Osteocyte (in vitro differentiated cells): ENCODE data around the gene HSPH1. TPM values are rescaled to one million over a fixed set of nuclear protein-coding genes. Genes with fewer than 3 reads are reported as not detected.
"Not testable (repeated sequence)": the region's sequence is repeated elsewhere in the genome, so short reads cannot be mapped to it uniquely, and the experiment has no call there.

ENCODE experiments used
- DNase-seq: peaks from one replicate; pipeline ENCODE4 v3.0.0; 2021; ENCODE audit warnings: mixed read lengths; ENCODE audit not compliant: unreplicated experiment; ENCODE audit errors: extremely low spot score
- H3K27ac Mint-ChIP-seq: one replicate; pipeline ENCODE4 v1.8.0; 2021; ENCODE audit warnings: mild to moderate bottlenecking, mixed read lengths; ENCODE audit not compliant: unreplicated experiment
- H3K27me3 Mint-ChIP-seq: one replicate; pipeline ENCODE4 v1.8.0; 2021; ENCODE audit warnings: mixed read lengths; ENCODE audit not compliant: unreplicated experiment
- H3K36me3 Mint-ChIP-seq: one replicate; pipeline ENCODE4 v1.8.0; 2021; ENCODE audit warnings: mixed read lengths; ENCODE audit not compliant: unreplicated experiment
- H3K4me1 Mint-ChIP-seq: one replicate; pipeline ENCODE4 v1.8.0; 2021; ENCODE audit warnings: mixed read lengths; ENCODE audit not compliant: unreplicated experiment
- H3K4me3 Mint-ChIP-seq: one replicate; pipeline ENCODE4 v1.8.0; 2021; ENCODE audit warnings: mild to moderate bottlenecking, moderate library complexity, mixed read lengths; ENCODE audit not compliant: unreplicated experiment
- H3K9me3 Mint-ChIP-seq: one replicate; pipeline ENCODE4 v1.8.0; 2021; ENCODE audit warnings: mixed read lengths; ENCODE audit not compliant: unreplicated experiment
- total RNA-seq: library from RNA; stranded (reverse); gene quantifications from 2 replicates; pipeline ENCODE4 v1.2.1, GENCODE V29; 2021
- TF ChIP-seq, protein P1 (sequence below): fragments of 200-600 bp; sonication (generic); IDR thresholded peaks from 2 replicates; pipeline ENCODE4 v1.5.0; 2021; ENCODE audit warnings: antibody characterized with exemption, mild to moderate bottlenecking, moderate library complexity

Gene HSPH1
- total RNA-seq, 1 donor from 2014 or later = 75.5 TPM

DNA sequence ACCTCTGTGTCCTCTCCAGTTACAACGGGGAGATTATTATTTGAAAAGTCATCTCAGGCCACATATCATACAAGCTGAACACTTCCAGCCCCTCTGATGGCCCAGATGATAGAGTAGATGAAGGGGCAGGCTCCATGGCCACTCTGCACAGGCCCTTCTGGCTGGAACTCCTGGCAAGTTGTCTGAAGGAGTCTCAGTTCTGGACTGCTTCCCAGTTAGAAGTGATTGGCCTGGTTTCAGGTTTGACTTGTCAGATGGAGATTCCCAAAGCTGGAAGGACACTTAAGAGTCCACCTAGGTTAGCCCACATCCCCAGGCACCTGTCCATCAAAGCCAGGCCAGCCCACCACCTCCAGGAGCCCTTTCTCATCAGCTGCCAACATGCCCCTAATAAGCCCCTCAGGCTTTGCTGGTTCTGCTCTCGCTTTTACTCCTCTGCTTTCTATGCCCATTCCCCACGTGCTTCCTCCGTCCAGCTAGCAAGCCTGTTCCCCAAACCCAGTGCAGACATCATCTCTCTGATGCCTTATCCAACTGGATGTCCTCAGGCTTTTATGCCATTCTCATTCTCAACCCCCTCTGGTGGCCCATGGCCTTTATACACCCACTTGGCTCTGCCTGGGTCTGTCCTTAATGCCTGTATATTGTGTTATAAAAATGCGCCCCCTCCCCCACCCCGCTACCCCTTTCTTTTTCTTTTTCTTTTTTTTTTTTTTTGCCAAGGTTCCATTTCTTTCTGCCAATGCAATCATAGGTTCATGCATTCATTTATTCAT, 56.5 kb downstream of the HSPH1 start:
- Mint-ChIP-seq H3K27me3 (peaks cover 60% of the 10 kb centered on the region), H3K27ac (no peak overlapping the region), H3K9me3 (no peaks in the 10 kb centered on the region), H3K36me3 (no peaks in the 10 kb centered on the region), H3K4me1 (no peaks in the 10 kb centered on the region), H3K4me3 (no peak overlapping the region)
- DNase-seq = no peak
- TF ChIP-seq, protein P1, sequence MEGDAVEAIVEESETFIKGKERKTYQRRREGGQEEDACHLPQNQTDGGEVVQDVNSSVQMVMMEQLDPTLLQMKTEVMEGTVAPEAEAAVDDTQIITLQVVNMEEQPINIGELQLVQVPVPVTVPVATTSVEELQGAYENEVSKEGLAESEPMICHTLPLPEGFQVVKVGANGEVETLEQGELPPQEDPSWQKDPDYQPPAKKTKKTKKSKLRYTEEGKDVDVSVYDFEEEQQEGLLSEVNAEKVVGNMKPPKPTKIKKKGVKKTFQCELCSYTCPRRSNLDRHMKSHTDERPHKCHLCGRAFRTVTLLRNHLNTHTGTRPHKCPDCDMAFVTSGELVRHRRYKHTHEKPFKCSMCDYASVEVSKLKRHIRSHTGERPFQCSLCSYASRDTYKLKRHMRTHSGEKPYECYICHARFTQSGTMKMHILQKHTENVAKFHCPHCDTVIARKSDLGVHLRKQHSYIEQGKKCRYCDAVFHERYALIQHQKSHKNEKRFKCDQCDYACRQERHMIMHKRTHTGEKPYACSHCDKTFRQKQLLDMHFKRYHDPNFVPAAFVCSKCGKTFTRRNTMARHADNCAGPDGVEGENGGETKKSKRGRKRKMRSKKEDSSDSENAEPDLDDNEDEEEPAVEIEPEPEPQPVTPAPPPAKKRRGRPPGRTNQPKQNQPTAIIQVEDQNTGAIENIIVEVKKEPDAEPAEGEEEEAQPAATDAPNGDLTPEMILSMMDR = no peak

DNA sequence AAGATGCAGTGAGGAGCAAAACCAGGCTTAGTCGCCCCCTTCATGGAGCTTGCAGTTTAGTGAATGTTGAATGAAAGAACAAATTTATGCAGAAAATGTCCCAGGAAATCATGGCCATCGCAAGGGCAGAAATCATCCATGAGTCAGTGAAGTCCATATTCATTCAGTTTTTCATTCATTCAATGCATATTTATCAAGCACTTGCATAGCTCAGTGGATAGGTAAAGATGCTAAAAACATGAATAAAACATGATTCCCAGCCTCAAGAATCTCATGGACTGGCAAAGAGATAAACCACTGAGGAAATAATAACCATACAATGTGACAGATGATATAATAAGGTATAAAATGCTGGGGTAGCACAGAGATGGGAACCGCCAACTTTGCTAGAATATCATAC, 58.8 kb downstream of the HSPH1 start:
- Mint-ChIP-seq H3K27ac (no peak overlapping the region), H3K4me3 (no peak overlapping the region), H3K27me3 (peaks cover 71% of the 10 kb centered on the region), H3K36me3 (no peaks in the 10 kb centered on the region), H3K4me1 (no peaks in the 10 kb centered on the region), H3K9me3 (no peaks in the 10 kb centered on the region)
- DNase-seq = no peak
- TF ChIP-seq, protein P1 = no peak

DNA sequence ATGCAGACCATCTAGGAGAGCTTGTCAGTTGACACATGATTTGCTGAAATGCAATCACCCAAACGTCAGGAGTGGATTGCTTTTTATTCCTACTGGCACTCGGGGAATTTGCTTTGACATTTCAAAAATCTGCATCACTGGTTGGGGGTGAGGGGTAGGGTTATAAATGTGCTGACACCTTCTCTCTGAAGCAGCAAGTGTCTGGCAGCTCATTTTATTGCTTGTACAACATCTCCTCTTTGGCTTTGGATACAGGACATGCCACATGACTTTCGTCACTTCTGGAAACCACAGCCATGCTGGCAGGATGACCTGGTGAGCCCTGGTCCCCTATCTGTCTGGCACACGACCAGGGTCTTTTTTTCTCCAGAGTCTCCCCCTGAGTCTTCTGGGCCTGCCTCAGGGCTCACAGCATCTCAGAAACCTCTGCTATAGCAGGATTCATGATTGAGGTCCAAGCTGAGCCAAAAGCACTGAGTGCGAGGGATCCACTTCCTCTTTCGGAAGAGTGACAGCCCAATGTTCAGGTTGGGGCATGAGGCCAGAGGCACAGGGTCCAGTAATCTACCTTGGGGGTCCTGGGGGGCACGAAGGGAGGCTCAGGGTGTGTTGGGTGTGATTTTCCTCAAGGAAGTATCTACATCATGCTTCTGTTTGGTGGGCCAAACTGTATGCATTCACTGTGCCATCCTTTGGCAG, 60.1 kb downstream of the HSPH1 start:
- H3K27me3 Mint-ChIP-seq = peaks cover 75% of the 10 kb centered on the region
- no peak for DNase-seq
- TF ChIP-seq, protein P1 = no peak

DNA sequence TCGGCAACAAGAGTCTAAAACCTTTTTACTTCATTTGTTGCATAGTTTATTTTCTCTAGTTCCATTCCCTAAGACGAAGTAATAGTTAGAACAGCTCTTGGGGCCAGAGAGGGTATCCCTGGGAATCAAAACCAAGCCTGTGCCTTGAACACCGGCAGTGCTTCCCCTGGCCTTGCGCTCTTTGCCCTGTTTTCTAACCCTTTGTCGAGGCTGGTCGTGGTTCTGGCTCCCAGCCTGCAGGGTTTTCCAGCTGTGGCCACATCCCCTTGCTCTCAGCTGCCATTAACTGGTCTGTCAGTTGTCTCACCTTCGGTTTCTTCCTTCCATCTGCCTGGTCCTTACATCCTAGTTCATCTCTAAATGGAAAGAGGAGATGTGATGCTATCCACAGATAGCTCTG, 61.0 kb downstream of the HSPH1 start:
- no peak for DNase-seq
- Mint-ChIP-seq H3K36me3 (no peaks in the 10 kb centered on the region), H3K4me3 (no peak overlapping the region), H3K9me3 (no peaks in the 10 kb centered on the region), H3K27ac (no peak overlapping the region), H3K4me1 (no peaks in the 10 kb centered on the region), H3K27me3 (peaks cover 75% of the 10 kb centered on the region)
- TF ChIP-seq, protein P1 = no peak

More for the DNA sequence above, 60.1 kb downstream of the HSPH1 start:
- Mint-ChIP-seq H3K4me1 (no peaks in the 10 kb centered on the region), H3K4me3 (no peak overlapping the region), H3K36me3 (no peaks in the 10 kb centered on the region), H3K9me3 (no peaks in the 10 kb centered on the region), H3K27ac (no peak overlapping the region)

DNA sequence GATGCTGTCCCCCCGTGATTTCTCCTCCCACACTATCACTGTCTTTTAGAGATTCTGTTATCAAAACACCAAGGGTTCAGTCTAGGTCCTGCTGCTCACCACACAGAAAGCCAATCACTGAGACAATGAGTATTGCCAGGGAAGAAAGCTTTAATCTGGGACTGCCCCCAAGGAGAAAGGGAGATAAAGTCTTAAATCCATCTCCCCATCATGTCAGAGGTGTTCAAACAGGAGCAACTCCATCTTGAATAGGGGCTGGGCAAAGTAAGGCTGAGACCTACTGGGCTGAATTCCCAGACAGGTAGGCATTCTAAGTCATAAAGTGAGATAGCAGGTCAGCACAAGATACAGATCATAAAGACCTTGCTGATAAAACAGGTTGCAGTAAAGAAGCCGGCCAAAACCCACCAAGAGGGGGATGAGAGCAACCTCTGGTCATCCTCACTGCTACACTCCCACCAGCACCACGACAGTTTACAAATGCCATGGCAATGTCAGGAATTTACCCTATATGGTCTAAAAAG, 63.7 kb downstream of the HSPH1 start:
- not testable (repeated sequence) for H3K4me1 Mint-ChIP-seq, H3K9me3 Mint-ChIP-seq, DNase-seq, H3K36me3 Mint-ChIP-seq, H3K4me3 Mint-ChIP-seq, H3K27ac Mint-ChIP-seq
- H3K27me3 Mint-ChIP-seq = peaks cover 73% of the 10 kb centered on the region
